Endothelial cell of umbilical vein (primary cell): ENCODE data around the gene TIPIN. TPM values are rescaled to one million over a fixed set of nuclear protein-coding genes. Genes with fewer than 3 reads are reported as not detected.

ENCODE experiments used
- BruUV-seq: library from RNA; stranded (reverse); fragments of 400-500 nt; replicated peaks from 2 replicates; lab custom pipeline; 2021; lab: Mats Ljungman, UMichigan
- CTCF ChIA-PET: fragments of 300-600, 350-600 bp; sonication (Branson Sonifier 250); formaldehyde crosslinking; loops from one replicate; lab custom pipeline; 2021; ENCODE audit warnings: antibody characterized with exemption, inconsistent platforms; lab: Charles Lee
- POLR2A ChIA-PET: fragments of 300-600, 350-600 bp; sonication (Branson Sonifier 250); formaldehyde crosslinking; loops from one replicate; lab custom pipeline; 2021; ENCODE audit warnings: antibody characterized with exemption, inconsistent platforms; lab: Charles Lee
- DNase-seq: peaks from one replicate; pipeline ENCODE4 v3.0.0-alpha.2; 2011; ENCODE audit warnings: low read depth, low spot score
- FAIRE-seq: peaks from 2 replicates; lab custom pipeline; 2011; peaks lifted over from hg19 to GRCh38; lab: Jason Lieb, UNC
- H2AFZ ChIP-seq: 2 replicates; pipeline ENCODE4 v1.6.0; 2012; ENCODE audit warnings: low read depth, low read length, control low read depth, inconsistent platforms
- H3K27ac ChIP-seq: 2 replicates; pipeline ENCODE4 v1.5.1; 2011; ENCODE audit warnings: low read depth, mild to moderate bottlenecking, control low read depth, low read length, moderate library complexity; ENCODE audit not compliant: insufficient read depth
- H3K27me3 ChIP-seq, 2 experiments: 2 replicates each; pipeline versions ENCODE4 v1.6.0 to v1.6.1; 2011; ENCODE audit warnings: low read length in 2 of 2, mixed read lengths in 1 of 2; ENCODE audit not compliant: control insufficient read depth in 2 of 2, insufficient read depth in 2 of 2
- H3K36me3 ChIP-seq, 2 experiments: 2 replicates in 1 of 2; 3 replicates in 1 of 2; pipeline ENCODE4 v1.5.1; 2011; ENCODE audit warnings: low read length in 2 of 2, mild to moderate bottlenecking in 1 of 2, moderate library complexity in 1 of 2; ENCODE audit not compliant: control insufficient read depth in 2 of 2, insufficient read depth in 2 of 2; ENCODE audit errors: extremely low read depth in 1 of 2
- H3K4me1 ChIP-seq: 3 replicates; pipeline ENCODE4 v1.5.1; 2011; ENCODE audit warnings: mild to moderate bottlenecking, low read length; ENCODE audit not compliant: control insufficient read depth, insufficient read depth; ENCODE audit errors: extremely low read depth
- H3K4me2 ChIP-seq: 2 replicates; pipeline ENCODE4 v1.6.1; 2011; ENCODE audit warnings: low read length, control low read depth, mixed read lengths; ENCODE audit not compliant: insufficient read depth
- H3K4me3 ChIP-seq, 3 experiments: fragments of 200-600 bp in 1 of 3; sonication (generic), shearing (Covaris generic) in 1 of 3; replicated peaks in 1 of 3; 2 replicates each; pipeline ENCODE4 v1.5.1; 2011 to 2016; ENCODE audit warnings: control low read depth in 3 of 3, low read length in 3 of 3, mild to moderate bottlenecking in 2 of 3, inconsistent platforms in 1 of 3, low read depth in 1 of 3, moderate library complexity in 1 of 3; ENCODE audit not compliant: insufficient read depth in 1 of 3
- H3K79me2 ChIP-seq: 2 replicates; pipeline ENCODE4 v1.6.0; 2012; ENCODE audit warnings: low read length, inconsistent platforms; ENCODE audit not compliant: control insufficient read depth, insufficient read depth
- H3K9ac ChIP-seq: replicated peaks from 2 replicates; pipeline ENCODE3; 2011; ENCODE audit warnings: low read length, control low read depth; ENCODE audit not compliant: insufficient read depth; ENCODE audit errors: extremely low read depth
- H3K9me1 ChIP-seq: replicated peaks from 3 replicates; pipeline ENCODE4 v1.6.0; 2011; ENCODE audit warnings: mild to moderate bottlenecking, low read length; ENCODE audit not compliant: control insufficient read depth, insufficient read depth; ENCODE audit errors: extremely low read depth
- H3K9me3 ChIP-seq: replicated peaks from 2 replicates; pipeline ENCODE4 v1.5.1; 2012; ENCODE audit warnings: low read length, inconsistent platforms; ENCODE audit not compliant: control insufficient read depth, insufficient read depth
- H4K20me1 ChIP-seq: replicated peaks from 2 replicates; pipeline ENCODE3; 2011; ENCODE audit warnings: mild to moderate bottlenecking, low read length; ENCODE audit not compliant: control insufficient read depth, insufficient read depth; ENCODE audit errors: extremely low read depth
- CTCF ChIP-seq, 2 donors: IDR thresholded peaks; 1 replicate in 1 of 2; 2 replicates in 1 of 2; pipeline ENCODE4 v1.5.1; 2011; ENCODE audit warnings: low read length in 2 of 2, mild to moderate bottlenecking in 2 of 2, moderate library complexity in 2 of 2, control low read depth in 1 of 2, inconsistent platforms in 1 of 2, low read depth in 1 of 2; ENCODE audit not compliant: insufficient read depth in 1 of 2; ENCODE audit errors: extremely low read depth in 1 of 2
- EZH2 ChIP-seq: IDR thresholded peaks from 2 replicates; pipeline ENCODE4 v1.6.1; 2012; ENCODE audit warnings: borderline replicate concordance, low read depth, mild to moderate bottlenecking, moderate library complexity, low read length, inconsistent platforms; ENCODE audit not compliant: severe bottlenecking
- FOS ChIP-seq: IDR thresholded peaks from 2 replicates; pipeline ENCODE4 v1.6.1; 2011; ENCODE audit warnings: mild to moderate bottlenecking, low read length, moderate library complexity, borderline replicate concordance; ENCODE audit not compliant: insufficient read depth
- GATA2 ChIP-seq: IDR thresholded peaks from 2 replicates; pipeline ENCODE4 v1.7.0; 2011; ENCODE audit warnings: low read depth, mild to moderate bottlenecking, moderate library complexity, mixed read lengths, low read length; ENCODE audit not compliant: insufficient read length, insufficient read depth
- JUN ChIP-seq: IDR thresholded peaks from 2 replicates; pipeline ENCODE4 v1.6.1; 2011; ENCODE audit warnings: borderline replicate concordance, low read depth; ENCODE audit not compliant: insufficient read length, insufficient read depth
- MYC ChIP-seq: IDR thresholded peaks from one replicate; pipeline ENCODE4 v1.6.1; 2011; ENCODE audit warnings: mild to moderate bottlenecking, low read depth, low read length
- POLR2A ChIP-seq: IDR thresholded peaks from 2 replicates; pipeline ENCODE4 v1.6.1; 2012; ENCODE audit warnings: low read depth, mild to moderate bottlenecking, control low read depth, low read length
- POLR2AphosphoS5 ChIP-seq: IDR thresholded peaks from 2 replicates; pipeline ENCODE4 v1.6.1; 2012; ENCODE audit warnings: low read depth, mild to moderate bottlenecking, control low read depth, low read length, moderate library complexity; ENCODE audit not compliant: insufficient read depth
- dilution Hi-C: fragments of 300-500 bp; cut with MboI; formaldehyde crosslinking; loops from one replicate; pipeline ENCODE4 v1.15.0; 2019; ENCODE audit warnings: low sequenced_read_pairs; ENCODE audit not compliant: extremely low pct_ligation_motif_present
- intact Hi-C: fragments of 100-400 bp; cut with micrococcal nuclease; formaldehyde crosslinking; loops from one replicate; pipeline ENCODE4 v1.10.0; 2022
- polyA plus RNA-seq, 4 experiments: library from polyadenylated mRNA; depleted of rRNA in 3 of 4; stranded (reverse) in 3 of 4; unstranded in 1 of 4; fragments of >200 nt; gene quantifications; 2 replicates each; pipeline versions ENCODE4 v1.2.1 to v1.2.3, GENCODE V29; 2011 to 2012; ENCODE audit warnings: missing spikeins in 1 of 4
- total RNA-seq: library from RNA; stranded (reverse); gene quantifications from 2 replicates; pipeline ENCODE4 v1.2.3, GENCODE V29; 2021
- TF ChIP-seq, protein P1 (sequence below): IDR thresholded peaks from 2 replicates; pipeline ENCODE4 v1.6.1; 2011; ENCODE audit not compliant: insufficient read depth, insufficient read length

The TIPIN gene
- total and polyA plus RNA-seq, 2 donors (not counting 3 experiments of a cell fraction or from before 2014, with no cell fraction given), result 3.6 to 15.4 TPM

- dilution Hi-C loops (no loop called here), intact Hi-C loops (loop anchor here (1.0 kb wide), 2 partner anchors 14 to 16 kb away; partner anchors contain the start of genes MAP2K1 and TIPIN)
- Histone ChIP-seq H3K4me2 (peak overlapping the region; percentile 98), H3K9me1 (no peaks in the 10 kb centered on the region), H3K9me3 (no peaks in the 10 kb centered on the region), H2AFZ (peak overlapping the region; percentile 97), H3K4me1 (peaks cover 17% of the 10 kb centered on the region), H3K9ac (peak overlapping the region; percentile 93), H3K36me3 (no peaks in the 10 kb centered on the region), H3K4me3 (peak overlapping the region; percentile 22 to 70 (median 41)), H3K79me2 (no peaks in the 10 kb centered on the region), H3K27ac (peak overlapping the region; percentile 100), H3K27me3 (no peaks in the 10 kb centered on the region), H4K20me1 (no peaks in the 10 kb centered on the region)
- no peak for TF ChIP-seq MYC
- TF ChIP-seq EZH2, result no peak
- TF ChIP-seq FOS, result peak; percentile 4
- peak; percentile 62 for TF ChIP-seq JUN
- TF ChIP-seq, protein P1, sequence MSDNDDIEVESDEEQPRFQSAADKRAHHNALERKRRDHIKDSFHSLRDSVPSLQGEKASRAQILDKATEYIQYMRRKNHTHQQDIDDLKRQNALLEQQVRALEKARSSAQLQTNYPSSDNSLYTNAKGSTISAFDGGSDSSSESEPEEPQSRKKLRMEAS, result no peak
- peak; percentile 25 for TF ChIP-seq POLR2AphosphoS5
- TF ChIP-seq CTCF (IDR thresholded peaks at IDR 0.05; ENCODE audit: extremely low read depth in 1 of 2, insufficient read depth in 1 of 2, low read depth in 1 of 2, low read length in 2 of 2), result no peak
- TF ChIP-seq GATA2, result peak; percentile 63
- TF ChIP-seq POLR2A, result peak; percentile 32
- ChIA-PET POLR2A (interaction anchor here (0.7 kb wide), 1 partner anchor 13 kb away, joined by 4 read pairs; the partner anchor contains the start of gene TIPIN), CTCF (interaction anchor here (0.7 to 2.4 kb wide), 4 partner anchors 14 to 128 kb away, joined by 3 to 9 read pairs (median 6); partner anchors contain the start of genes MAP2K1, SNAPC5 and TIPIN)
- TSS peak; percentile 57 for BruUV-seq
- FAIRE-seq (peak; percentile 81), DNase-seq (peak; percentile 92)
Measured at GRCh38 chr15:66369773-66370651, 13.5 kb upstream of the TIPIN start.
